Fibroblast of mammary gland (primary cell): ENCODE measurements around the gene USP15.

Experiments
- DNase-seq: peaks from one replicate; pipeline ENCODE4 v3.0.0-alpha.2; 2010; ENCODE audit warnings: low read depth
- H3K4me3 ChIP-seq: 2 replicates; pipeline ENCODE4 v1.5.1; 2011; ENCODE audit warnings: low read depth, mild to moderate bottlenecking, low read length, moderate library complexity; ENCODE audit not compliant: control insufficient read depth
- TF ChIP-seq, protein P1 (sequence below): conservative IDR thresholded peaks from 2 replicates; pipeline ENCODE4 v1.5.1; 2011; ENCODE audit warnings: low read depth, low read length, inconsistent platforms; ENCODE audit not compliant: control insufficient read depth, insufficient read depth

The USP15 gene

DNA sequence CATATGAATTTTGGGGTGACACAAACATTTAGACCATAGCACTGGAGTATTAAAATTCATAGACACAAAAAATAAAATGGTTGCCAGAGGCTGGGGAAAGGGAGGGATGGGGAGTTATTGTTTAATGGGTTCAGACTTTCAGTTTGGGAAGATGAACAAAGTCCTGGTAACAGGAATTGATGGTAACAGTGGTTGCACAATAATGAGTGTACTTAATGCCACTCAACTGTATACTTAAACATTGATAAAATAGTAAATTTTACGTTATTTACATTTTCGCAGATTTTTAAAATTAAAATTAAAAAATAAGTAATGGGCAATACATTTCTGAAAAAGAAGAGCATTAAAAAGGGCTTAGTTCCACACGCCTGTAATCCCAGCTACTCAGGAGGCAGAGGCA, 35.6 kb upstream of the USP15 start:
- DNase-seq = no peak
- H3K4me3 ChIP-seq = no peak overlapping the region
- TF ChIP-seq, protein P1, sequence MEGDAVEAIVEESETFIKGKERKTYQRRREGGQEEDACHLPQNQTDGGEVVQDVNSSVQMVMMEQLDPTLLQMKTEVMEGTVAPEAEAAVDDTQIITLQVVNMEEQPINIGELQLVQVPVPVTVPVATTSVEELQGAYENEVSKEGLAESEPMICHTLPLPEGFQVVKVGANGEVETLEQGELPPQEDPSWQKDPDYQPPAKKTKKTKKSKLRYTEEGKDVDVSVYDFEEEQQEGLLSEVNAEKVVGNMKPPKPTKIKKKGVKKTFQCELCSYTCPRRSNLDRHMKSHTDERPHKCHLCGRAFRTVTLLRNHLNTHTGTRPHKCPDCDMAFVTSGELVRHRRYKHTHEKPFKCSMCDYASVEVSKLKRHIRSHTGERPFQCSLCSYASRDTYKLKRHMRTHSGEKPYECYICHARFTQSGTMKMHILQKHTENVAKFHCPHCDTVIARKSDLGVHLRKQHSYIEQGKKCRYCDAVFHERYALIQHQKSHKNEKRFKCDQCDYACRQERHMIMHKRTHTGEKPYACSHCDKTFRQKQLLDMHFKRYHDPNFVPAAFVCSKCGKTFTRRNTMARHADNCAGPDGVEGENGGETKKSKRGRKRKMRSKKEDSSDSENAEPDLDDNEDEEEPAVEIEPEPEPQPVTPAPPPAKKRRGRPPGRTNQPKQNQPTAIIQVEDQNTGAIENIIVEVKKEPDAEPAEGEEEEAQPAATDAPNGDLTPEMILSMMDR = no peak

DNA sequence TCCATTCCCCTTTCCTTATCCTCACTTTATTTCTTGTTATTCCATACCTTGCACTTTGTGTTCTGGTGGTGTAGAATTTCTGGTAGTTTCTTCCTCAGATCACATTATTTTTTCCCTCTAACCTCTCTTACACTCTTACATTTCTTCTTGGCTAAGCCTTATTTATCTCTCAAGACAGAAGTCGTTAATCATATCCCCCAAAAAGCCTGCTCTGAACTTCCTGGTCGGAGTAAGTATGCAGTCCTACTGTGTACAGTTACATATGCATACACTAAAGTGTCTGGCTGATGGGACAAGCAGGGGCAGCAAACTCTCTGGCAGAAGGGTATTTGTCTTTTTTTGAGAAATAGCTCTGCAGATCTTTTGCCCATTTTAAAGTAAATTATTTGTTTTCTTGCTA, 33.1 kb upstream of the USP15 start:
- no peak overlapping the region for H3K4me3 ChIP-seq
- DNase-seq = no peak
- TF ChIP-seq, protein P1 = no peak

DNA sequence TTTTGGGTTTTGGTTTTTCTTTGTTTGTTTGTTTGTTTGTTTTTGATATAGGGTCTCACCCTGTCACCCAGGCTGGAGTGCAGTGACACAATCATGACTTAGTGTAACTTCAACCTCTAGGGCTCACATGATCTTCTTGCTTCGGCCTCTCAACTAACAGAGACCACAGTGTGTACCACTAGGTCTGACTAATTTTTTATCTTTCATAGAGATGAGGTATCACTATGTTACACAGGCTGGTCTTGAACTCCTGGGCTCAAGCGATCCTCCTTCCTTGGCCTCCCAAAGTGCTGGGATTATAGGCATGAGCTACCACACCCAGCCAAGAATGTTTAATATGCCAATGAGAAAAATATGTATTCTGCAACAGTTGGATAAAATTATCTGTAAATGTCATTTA, 29.6 kb upstream of the USP15 start:
- TF ChIP-seq, protein P1 = no peak
- no peak for DNase-seq
- no peak overlapping the region for H3K4me3 ChIP-seq

DNA sequence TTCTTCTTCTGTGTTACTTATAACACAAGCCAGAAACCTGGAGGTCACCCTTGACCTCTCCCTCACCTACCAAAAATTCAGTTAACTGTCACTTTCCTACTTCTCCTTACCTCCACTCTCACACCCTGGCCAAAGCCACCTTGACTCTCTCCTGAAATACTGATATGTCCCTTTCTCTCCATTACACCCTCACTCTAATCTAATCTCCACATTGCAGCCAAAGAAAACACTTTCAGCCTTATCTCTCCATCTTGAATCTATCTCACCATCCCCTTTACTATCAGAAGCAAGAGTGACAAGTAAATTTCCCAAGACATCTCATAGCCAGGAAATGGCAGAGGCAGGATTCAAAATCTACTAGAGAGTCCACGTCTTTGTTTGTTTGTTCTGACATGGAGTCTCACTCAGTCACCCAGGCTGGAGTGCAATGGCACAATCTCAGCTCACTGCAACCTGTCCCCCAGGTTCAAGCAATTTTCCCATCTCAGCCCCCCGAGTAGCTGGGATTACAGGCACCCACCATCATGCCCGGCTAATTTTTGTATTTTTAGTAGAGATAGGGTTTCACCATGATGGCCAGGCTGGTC, 28.0 kb upstream of the USP15 start:
- DNase-seq = no peak
- TF ChIP-seq, protein P1 = no peak
- H3K4me3 ChIP-seq = no peak overlapping the region

DNA sequence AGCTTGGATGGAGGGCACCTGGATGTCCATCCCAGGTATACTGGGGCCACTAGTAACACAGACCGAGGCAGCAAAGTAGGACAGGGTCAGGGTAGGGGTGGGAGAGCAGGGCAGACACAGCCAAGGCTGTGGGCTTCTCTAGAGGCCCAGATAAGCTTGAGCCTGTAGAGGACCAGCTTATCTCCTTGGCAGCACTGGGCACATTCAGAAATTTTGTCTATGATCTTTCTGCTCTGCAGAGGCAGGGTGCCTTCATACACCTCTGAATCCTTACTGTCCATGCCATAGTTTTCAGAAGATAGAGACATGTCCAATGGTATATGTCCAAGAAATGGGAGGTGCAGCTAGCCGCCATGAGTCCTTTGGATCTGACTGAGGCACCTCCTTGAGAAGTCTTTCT, 26.4 kb upstream of the USP15 start:
- TF ChIP-seq, protein P1 = no peak
- no peak overlapping the region for H3K4me3 ChIP-seq
- DNase-seq = no peak

DNA sequence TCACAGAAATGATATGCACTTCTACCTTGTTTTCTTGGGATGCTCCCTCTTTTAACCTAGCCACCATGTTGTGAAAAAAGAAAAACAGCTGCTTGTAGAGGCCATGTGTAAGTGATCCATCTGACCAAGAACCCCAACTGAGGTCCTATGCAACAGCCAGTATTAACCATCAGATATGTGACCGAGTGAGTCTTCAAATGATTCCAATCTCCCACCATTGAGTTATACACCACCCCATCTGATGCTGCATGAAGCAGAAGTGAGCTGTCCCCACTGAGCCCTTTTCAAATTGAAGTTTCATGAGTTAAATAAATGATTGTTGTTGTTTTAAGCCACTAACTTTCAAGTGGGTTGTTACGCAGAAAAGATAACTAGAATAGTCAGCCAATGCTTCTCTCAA, 20.6 kb upstream of the USP15 start:
- no peak overlapping the region for H3K4me3 ChIP-seq
- no peak for DNase-seq
- TF ChIP-seq, protein P1 = no peak
